ENCODE measurements around the gene TROAP.
"Not testable (repeated sequence)": the region's sequence is repeated elsewhere in the genome, so short reads cannot be mapped to it uniquely, and the experiment has no call there.

The TROAP gene

DNA sequence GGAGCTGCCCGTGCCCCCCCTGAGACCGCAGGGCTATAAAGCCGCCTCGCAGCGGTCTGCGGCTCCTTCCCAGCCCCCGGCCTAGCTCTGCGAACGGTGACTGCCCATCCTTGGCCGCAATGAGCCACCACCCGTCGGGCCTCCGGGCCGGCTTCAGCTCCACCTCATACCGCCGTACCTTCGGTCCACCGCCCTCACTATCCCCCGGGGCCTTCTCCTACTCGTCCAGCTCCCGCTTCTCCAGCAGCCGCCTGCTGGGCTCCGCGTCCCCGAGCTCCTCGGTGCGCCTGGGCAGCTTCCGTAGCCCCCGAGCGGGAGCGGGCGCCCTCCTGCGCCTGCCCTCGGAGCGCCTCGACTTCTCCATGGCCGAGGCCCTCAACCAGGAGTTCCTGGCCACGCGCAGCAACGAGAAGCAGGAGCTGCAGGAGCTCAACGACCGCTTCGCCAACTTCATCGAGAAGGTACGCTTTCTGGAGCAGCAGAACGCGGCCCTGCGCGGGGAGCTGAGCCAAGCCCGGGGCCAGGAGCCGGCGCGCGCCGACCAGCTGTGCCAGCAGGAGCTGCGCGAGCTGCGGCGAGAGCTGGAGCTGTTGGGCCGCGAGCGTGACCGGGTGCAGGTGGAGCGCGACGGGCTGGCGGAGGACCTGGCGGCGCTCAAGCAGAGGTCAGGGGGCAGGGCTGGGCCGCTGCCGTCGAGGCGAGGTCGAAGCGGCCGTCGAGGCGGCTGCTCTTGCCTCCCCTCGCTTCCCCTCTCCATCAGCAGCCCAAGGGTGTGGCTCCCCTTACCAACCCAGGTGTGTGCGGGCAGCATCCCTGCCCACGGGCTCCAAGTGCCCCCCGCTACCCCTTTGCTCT, 27.7 kb upstream of the TROAP start, which contains the start of gene PRPH:
Gene PRPH, plus strand, starts transcription at position 66 of the 855 bp plus-strand sequence. Its CDS starts 54 bp downstream, at position 120.
- no peak within 1 kb of the TSS for H3K27ac ChIP-seq (ENCODE audit: low read depth, low read length, severe bottlenecking)
- peaks cover 12% of the 10 kb centered on the region for H3K4me1 ChIP-seq (ENCODE audit: control insufficient read depth, insufficient read depth, low read length, poor library complexity, severe bottlenecking)
- peak within 1 kb of the TSS; percentile 5 for H3K4me3 ChIP-seq (ENCODE audit: extremely low read depth, insufficient read depth, low read length, poor library complexity, severe bottlenecking)
- H3K36me3 ChIP-seq (ENCODE audit: control insufficient read depth, insufficient read depth, low read length) = no peaks in the 10 kb centered on the region
- 5 to 13% methylated on average over 47 to 78 of the region's 82 CpGs for WGBS, 2 experiments (ENCODE audit: insufficient coverage in 2 of 2)
- no peaks in the 10 kb centered on the region for H3K9me3 ChIP-seq (ENCODE audit: control insufficient read depth, low read length)

DNA sequence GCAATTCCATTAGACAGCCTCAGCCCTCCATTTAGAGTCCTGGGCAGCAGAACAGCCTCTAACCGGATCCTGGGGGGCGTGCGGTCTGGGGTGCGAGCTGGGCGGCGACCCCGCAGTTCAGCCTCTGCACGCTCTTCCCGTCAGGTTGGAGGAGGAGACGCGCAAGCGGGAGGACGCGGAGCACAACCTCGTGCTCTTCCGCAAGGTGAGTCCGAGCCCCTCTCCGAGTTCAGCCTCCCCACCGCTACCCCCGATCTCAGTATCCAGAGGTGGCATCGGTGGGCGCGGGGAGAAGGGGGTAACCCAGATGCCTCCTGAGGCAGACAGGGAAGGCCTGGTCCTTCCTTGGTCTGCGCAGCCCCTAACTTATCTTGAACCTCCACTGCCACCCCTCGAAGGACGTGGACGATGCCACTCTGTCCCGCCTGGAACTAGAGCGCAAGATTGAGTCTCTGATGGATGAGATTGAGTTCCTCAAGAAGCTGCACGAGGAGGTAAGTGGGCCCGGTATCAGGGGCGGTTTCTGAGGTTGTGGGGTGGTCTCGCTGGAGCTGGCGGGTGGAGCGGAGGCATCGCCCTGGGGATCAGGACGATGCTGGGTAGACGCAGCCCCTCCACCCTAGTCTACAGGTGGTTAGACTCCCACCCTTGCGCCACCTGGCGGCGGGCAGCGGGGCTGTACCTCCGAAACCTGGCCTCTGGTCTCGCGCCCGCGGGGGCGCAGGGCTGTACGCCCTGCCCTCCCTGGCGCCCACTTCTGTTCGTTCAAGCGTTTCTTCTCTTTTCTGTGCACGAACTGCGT, 26.8 kb upstream of the TROAP start:
- 44 to 47% methylated on average over 35 to 49 of the region's 54 CpGs for WGBS, 2 experiments (ENCODE audit: insufficient coverage in 2 of 2)
- no peaks in the 10 kb centered on the region for H3K36me3 ChIP-seq (ENCODE audit: control insufficient read depth, insufficient read depth, low read length)
- peaks cover 12% of the 10 kb centered on the region for H3K4me1 ChIP-seq (ENCODE audit: control insufficient read depth, insufficient read depth, low read length, poor library complexity, severe bottlenecking)
- no peak overlapping the region for H3K4me3 ChIP-seq (ENCODE audit: extremely low read depth, insufficient read depth, low read length, poor library complexity, severe bottlenecking)
- H3K9me3 ChIP-seq (ENCODE audit: control insufficient read depth, low read length) = no peaks in the 10 kb centered on the region
- H3K27ac ChIP-seq (ENCODE audit: low read depth, low read length, severe bottlenecking) = no peak overlapping the region

DNA sequence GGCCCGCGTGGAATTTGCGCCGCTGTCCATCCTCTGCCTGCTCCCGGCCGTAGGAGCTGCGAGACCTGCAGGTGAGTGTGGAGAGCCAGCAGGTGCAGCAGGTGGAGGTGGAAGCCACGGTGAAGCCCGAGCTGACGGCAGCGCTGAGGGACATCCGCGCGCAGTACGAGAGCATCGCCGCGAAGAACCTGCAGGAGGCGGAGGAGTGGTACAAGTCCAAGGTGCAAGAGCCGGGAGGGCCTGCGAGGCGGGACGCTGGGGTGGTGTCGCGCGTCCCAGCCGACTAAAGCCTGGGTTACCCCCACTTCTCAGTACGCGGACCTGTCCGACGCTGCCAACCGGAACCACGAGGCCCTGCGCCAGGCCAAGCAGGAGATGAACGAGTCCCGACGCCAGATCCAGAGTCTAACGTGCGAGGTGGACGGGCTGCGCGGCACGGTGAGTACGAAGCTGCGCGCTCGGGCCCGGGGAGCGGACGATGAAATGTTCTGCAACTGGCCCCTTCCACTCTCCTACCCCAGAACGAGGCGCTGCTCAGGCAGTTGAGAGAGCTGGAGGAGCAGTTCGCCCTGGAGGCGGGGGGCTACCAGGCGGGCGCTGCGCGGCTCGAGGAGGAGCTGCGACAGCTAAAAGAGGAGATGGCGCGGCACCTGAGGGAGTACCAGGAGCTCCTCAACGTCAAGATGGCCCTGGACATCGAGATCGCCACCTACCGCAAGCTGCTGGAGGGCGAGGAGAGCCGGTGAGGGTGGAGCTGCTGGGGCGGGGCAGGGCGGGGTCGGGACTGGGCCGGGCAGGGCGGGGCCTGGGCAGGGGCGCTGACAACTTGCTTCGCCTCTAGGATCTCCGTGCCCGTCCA, 26.0 kb upstream of the TROAP start:
- Histone ChIP-seq H3K36me3 (ENCODE audit: control insufficient read depth, insufficient read depth, low read length) (no peaks in the 10 kb centered on the region), H3K9me3 (ENCODE audit: control insufficient read depth, low read length) (no peaks in the 10 kb centered on the region), H3K27ac (ENCODE audit: low read depth, low read length, severe bottlenecking) (no peak overlapping the region), H3K4me3 (ENCODE audit: extremely low read depth, insufficient read depth, low read length, poor library complexity, severe bottlenecking) (no peak overlapping the region), H3K4me1 (ENCODE audit: control insufficient read depth, insufficient read depth, low read length, poor library complexity, severe bottlenecking) (peaks cover 12% of the 10 kb centered on the region)
- WGBS, 2 experiments (ENCODE audit: insufficient coverage in 2 of 2) = 6 to 7% methylated on average over 66 to 71 of the region's 77 CpGs

DNA sequence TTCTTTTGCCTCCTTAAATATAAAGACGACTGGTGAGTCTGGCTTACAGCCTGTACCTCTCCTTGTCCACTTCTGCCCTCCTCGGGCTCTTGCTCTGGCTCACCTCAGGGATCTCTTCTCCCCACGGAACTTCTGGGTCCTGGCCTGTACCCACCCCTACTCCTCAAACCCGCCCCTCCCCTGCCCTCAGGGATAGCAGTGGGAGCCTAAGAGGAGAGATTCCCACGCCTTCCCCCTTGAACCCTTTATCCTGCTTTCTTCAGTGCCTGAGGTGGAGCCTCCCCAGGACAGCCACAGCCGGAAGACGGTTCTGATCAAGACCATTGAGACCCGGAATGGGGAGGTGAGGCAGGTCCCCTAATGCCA, 25.4 kb upstream of the TROAP start:
- Histone ChIP-seq H3K36me3 (ENCODE audit: control insufficient read depth, insufficient read depth, low read length) (no peaks in the 10 kb centered on the region), H3K27ac (ENCODE audit: low read depth, low read length, severe bottlenecking) (no peak overlapping the region), H3K4me3 (ENCODE audit: extremely low read depth, insufficient read depth, low read length, poor library complexity, severe bottlenecking) (no peak overlapping the region), H3K4me1 (ENCODE audit: control insufficient read depth, insufficient read depth, low read length, poor library complexity, severe bottlenecking) (peaks cover 12% of the 10 kb centered on the region), H3K9me3 (ENCODE audit: control insufficient read depth, low read length) (no peaks in the 10 kb centered on the region)
- WGBS, 2 experiments (ENCODE audit: insufficient coverage in 2 of 2) = 17 to 48% methylated on average over 2 to 6 of the region's 8 CpGs

DNA sequence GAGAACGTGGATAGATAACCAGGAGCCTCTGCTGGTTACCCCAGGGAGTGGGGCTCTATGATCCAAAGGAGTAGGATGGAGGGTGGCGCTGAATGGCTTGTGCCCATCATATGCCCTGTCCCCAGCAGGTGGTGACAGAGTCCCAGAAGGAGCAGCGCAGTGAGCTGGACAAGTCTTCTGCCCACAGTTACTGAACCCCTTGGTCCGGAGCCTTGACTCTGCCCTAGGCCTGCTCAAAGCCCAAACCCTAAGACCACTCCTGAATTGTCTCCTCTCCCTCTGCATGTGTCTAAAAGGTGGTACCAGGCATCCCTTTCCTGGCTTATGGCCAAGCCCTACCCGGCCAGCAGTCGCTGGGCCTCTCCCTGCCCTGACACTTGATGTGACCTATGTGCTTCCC, 24.9 kb upstream of the TROAP start:
- no peak overlapping the region for H3K27ac ChIP-seq (ENCODE audit: low read depth, low read length, severe bottlenecking)
- WGBS, 2 experiments (ENCODE audit: insufficient coverage in 2 of 2) = 71 to 75% methylated on average over 6 of the region's 6 CpGs

DNA sequence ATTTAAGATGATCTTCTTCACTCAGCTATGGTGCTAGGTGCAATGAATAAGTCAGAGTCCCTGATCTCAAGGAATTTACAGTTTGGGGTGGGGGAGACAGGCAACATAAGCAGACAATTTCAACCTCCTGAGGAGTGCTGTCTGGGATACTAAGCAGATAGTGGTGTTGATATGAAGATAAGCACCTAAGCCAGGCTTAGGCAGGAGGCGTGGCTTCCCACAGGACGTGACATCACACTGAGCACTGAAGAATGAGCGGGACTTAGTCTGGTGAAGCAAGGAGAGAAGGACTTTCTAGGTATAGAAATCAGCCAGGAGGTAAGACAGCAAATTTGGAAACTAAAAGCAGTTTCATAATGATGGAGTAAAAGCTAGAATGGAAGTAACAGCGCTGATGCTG, 21.3 kb upstream of the TROAP start:
- H3K4me1 ChIP-seq (ENCODE audit: control insufficient read depth, insufficient read depth, low read length, poor library complexity, severe bottlenecking) = no peaks in the 10 kb centered on the region
- H3K9me3 ChIP-seq (ENCODE audit: control insufficient read depth, low read length) = no peaks in the 10 kb centered on the region
- H3K36me3 ChIP-seq (ENCODE audit: control insufficient read depth, insufficient read depth, low read length) = no peaks in the 10 kb centered on the region
- no peak overlapping the region for H3K27ac ChIP-seq (ENCODE audit: low read depth, low read length, severe bottlenecking)
- no peak overlapping the region for H3K4me3 ChIP-seq (ENCODE audit: extremely low read depth, insufficient read depth, low read length, poor library complexity, severe bottlenecking)
- 67 to 86% methylated on average over 3 to 4 of the region's 4 CpGs for WGBS, 2 experiments (ENCODE audit: insufficient coverage in 2 of 2)

More for the DNA sequence above, 24.9 kb upstream of the TROAP start:
- H3K36me3 ChIP-seq (ENCODE audit: control insufficient read depth, insufficient read depth, low read length) = no peaks in the 10 kb centered on the region
- H3K9me3 ChIP-seq (ENCODE audit: control insufficient read depth, low read length) = no peaks in the 10 kb centered on the region
- peaks cover 7% of the 10 kb centered on the region for H3K4me1 ChIP-seq (ENCODE audit: control insufficient read depth, insufficient read depth, low read length, poor library complexity, severe bottlenecking)
- no peak overlapping the region for H3K4me3 ChIP-seq (ENCODE audit: extremely low read depth, insufficient read depth, low read length, poor library complexity, severe bottlenecking)

DNA sequence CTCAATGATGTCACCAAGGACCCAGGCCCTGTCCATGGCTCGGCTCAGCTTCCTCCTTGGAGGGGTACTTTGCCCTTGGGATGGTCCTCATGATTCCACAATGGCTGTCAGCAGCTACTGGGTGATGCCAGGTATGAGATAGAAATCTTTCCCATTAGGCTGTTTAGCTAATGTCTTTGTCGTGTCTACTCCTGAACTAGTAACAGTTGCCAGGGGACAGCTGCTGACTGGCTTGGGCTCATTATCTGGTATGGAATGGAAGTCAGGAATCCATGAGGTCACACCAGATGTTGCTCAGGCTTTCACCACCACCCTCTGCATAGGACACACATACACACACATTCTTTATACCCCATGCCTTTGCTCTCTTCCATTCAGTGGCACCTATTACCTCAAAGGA, 18.9 kb upstream of the TROAP start:
- no peaks in the 10 kb centered on the region for H3K36me3 ChIP-seq (ENCODE audit: control insufficient read depth, insufficient read depth, low read length)
- H3K4me1 ChIP-seq (ENCODE audit: control insufficient read depth, insufficient read depth, low read length, poor library complexity, severe bottlenecking) = no peaks in the 10 kb centered on the region
- no peak overlapping the region for H3K27ac ChIP-seq (ENCODE audit: low read depth, low read length, severe bottlenecking)
- no peaks in the 10 kb centered on the region for H3K9me3 ChIP-seq (ENCODE audit: control insufficient read depth, low read length)
- H3K4me3 ChIP-seq (ENCODE audit: extremely low read depth, insufficient read depth, low read length, poor library complexity, severe bottlenecking) = no peak overlapping the region
- WGBS, 2 experiments (ENCODE audit: insufficient coverage in 2 of 2) = 94 to 95% methylated on average over 2 of the region's 2 CpGs

DNA sequence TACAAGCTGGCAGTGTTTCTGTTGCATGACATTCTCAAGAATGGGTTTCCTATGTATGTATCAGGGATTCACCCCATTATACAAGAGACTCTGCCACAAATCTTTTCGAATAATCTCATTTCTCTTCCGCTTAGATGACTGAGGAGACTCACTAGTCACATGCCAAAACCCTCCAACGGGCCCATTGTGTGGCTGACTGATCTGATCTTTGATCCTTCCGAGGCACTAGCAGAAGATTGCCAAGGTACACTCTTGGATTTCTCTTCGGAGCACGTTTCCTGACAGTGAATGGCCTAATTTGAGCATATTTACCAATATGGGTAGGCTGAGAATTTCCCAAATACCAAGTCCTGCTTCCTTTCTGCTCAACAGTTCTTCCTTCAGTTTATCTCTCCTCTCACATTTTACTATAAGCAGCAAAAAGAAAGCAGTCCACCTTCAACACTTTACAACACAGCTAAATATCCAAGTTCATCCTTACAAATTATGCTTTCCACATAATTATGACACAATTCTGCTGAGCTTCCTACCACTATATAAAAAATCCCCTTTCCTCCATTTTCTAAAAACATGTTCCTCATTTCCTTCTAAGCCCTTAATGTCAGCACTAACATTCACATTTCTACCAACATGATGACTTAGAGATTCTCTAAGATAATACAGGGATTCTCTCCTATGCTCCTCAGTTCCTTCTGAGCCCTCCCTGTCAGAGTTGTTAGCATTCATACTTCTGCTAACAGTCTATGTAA, 17.1 kb upstream of the TROAP start:
- Histone ChIP-seq H3K9me3 (ENCODE audit: control insufficient read depth, low read length) (no peaks in the 10 kb centered on the region), H3K4me1 (ENCODE audit: control insufficient read depth, insufficient read depth, low read length, poor library complexity, severe bottlenecking) (no peaks in the 10 kb centered on the region), H3K27ac (ENCODE audit: low read depth, low read length, severe bottlenecking) (no peak overlapping the region), H3K4me3 (ENCODE audit: extremely low read depth, insufficient read depth, low read length, poor library complexity, severe bottlenecking) (no peak overlapping the region), H3K36me3 (ENCODE audit: control insufficient read depth, insufficient read depth, low read length) (no peaks in the 10 kb centered on the region)
- WGBS, 2 experiments (ENCODE audit: insufficient coverage in 2 of 2) = 85 to 92% methylated on average over 6 of the region's 6 CpGs

DNA sequence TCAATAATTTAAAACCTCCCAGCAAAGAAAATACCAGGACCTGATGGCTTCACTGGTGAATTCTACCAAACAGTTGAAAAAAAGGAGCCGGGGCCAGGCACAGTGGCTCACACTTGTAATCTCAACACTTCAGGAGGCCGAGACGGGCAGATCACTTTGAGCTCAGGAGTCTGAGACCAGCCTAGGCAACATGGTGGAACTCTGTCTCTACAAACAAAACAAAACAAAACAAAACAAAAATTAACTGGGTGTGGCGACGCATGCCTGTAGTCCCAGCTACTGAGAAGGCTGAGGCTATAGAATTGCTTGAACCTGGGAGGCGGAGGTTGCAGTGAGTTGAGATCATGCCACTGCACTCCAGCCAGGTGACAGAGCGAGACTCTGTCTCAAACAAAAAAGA, 13.7 kb upstream of the TROAP start:
- Histone ChIP-seq H3K27ac (ENCODE audit: low read depth, low read length, severe bottlenecking) (no peak overlapping the region), H3K4me1 (ENCODE audit: control insufficient read depth, insufficient read depth, low read length, poor library complexity, severe bottlenecking) (no peaks in the 10 kb centered on the region), H3K36me3 (ENCODE audit: control insufficient read depth, insufficient read depth, low read length) (no peaks in the 10 kb centered on the region), H3K9me3 (ENCODE audit: control insufficient read depth, low read length) (no peaks in the 10 kb centered on the region), H3K4me3 (ENCODE audit: extremely low read depth, insufficient read depth, low read length, poor library complexity, severe bottlenecking) (no peak overlapping the region)
- WGBS, 2 experiments (ENCODE audit: insufficient coverage in 2 of 2) = 80 to 86% methylated on average over 6 of the region's 7 CpGs

DNA sequence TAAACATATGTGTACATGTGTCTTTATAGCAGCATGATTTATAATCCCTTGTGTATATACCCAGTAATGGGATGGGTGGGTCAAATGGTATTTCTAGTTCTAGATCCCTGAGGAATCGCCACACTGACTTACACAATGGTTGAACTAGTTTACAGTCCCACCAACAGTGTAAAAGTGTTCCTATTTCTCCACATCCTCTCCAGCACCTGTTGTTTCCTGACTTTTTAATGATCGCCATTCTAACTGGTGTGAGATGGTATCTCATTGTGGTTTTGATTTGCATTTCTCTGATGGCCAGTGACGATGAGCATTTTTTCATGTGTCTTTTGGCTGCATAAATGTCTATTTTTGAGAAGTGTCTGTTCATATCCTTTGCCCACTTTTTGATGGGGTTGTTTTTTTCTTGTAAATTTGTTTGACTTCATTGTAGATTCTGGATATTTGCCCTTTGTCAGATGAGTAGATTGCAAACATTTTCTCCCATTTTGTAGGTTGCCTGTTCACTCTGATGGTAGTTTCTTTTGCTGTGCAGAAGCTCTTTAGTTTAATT, 12.5 kb upstream of the TROAP start:
- H3K27ac ChIP-seq (ENCODE audit: low read depth, low read length, severe bottlenecking); H3K9me3 ChIP-seq (ENCODE audit: control insufficient read depth, low read length); H3K36me3 ChIP-seq (ENCODE audit: control insufficient read depth, insufficient read depth, low read length); H3K4me3 ChIP-seq (ENCODE audit: extremely low read depth, insufficient read depth, low read length, poor library complexity, severe bottlenecking); H3K4me1 ChIP-seq (ENCODE audit: control insufficient read depth, insufficient read depth, low read length, poor library complexity, severe bottlenecking): not testable (repeated sequence)
- no CpG with 5 or more reads among the region's 3 CpGs for WGBS, 2 experiments (ENCODE audit: insufficient coverage in 2 of 2)
